ENCODE measurements around the gene CAPN11. TPM values are rescaled to one million over a fixed set of nuclear protein-coding genes. Genes with fewer than 3 reads are reported as not detected.
A peak's percentile ranks its signal among the peaks of the same experiment; 100 is the strongest.

Gene CAPN11
- total and polyA plus RNA-seq, 9 of the 15 experiments (the other 6 are each of a cell fraction or from before 2014, with no cell fraction given): 0.03 to 0.61 (median 0.17) TPM; not detected in 1

GRCh38 chr6:44116641-44117382 is 41.8 kb upstream of the CAPN11 start (continued):
- TF ChIP-seq MCM5 (IDR thresholded peaks at IDR 0.05; ENCODE audit: low read depth): no peak
- TF ChIP-seq HMBOX1 (IDR thresholded peaks at IDR 0.05): no peak
- no peak for TF ChIP-seq ZNF57 (CRISPR knock-in tag; IDR thresholded peaks at IDR 0.05)
- no peak for TF ChIP-seq GTF2F1 (IDR thresholded peaks at IDR 0.05; ENCODE audit: low read depth, low read length)
- TF ChIP-seq ZNF408 (CRISPR knock-in tag; IDR thresholded peaks at IDR 0.05; ENCODE audit: low read depth): no peak
- TF ChIP-seq HLTF (IDR thresholded peaks at IDR 0.05): no peak
- TF ChIP-seq, protein P1, sequence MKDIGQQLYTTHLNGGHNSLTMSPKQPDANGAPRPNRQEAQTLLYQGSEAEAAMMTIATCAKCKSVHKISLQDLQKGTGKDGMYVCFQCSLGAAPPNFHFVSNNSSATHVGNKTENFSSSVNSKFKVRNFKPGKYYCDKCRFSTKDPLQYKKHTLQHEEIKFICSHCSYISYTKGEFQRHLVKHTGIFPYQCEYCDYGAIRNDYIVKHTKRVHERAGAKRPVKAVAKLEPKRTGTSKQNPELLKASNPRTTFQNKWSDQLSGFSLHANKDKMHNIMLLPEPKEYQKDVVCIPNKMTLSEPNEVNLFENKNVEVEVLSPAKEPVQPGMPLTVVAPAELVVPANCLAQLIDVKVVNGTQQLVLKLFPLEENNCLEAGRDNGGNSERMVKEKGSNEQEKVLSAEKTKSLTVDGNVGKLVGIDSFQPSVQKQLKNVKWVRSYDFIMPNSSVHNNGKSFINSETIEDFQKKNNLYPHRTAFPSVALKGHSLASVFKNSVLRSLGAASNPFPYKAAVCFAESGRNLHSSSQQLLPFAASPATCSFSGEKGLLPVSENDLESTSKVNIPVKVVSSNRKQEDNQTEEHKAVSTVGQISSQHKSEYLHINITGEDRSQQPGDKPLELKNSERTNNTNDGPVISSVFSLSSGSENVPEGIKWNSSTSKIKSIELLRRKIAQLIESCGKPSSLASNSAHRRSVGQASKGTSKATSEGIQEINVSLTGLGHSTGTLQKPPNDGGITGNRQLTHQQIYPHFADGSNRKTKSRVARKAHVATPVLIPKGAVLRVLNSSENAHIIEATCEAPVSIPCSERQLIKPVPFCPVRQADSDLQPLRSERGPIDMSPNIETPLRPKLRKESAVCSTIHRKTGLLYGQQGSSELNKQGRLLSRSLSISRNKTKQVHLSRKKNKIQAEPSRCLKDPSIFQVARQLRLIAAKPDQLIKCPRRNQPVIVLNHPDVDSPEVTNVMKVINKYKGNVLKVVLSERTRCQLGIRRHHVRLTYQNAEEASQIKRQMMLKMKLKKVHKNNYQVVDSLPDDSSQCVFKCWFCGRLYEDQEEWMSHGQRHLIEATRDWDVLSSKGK (CRISPR knock-in tag; IDR thresholded peaks at IDR 0.05): no peak
- TF ChIP-seq YBX1 (IDR thresholded peaks at IDR 0.05): no peak
- peak; percentile 60; the same call in 1 of the 2 replicates for TF ChIP-seq MAFK (IDR thresholded peaks at IDR 0.05; ENCODE audit: low read length)
- no peak for TF ChIP-seq CCNT2 (IDR thresholded peaks at IDR 0.05; ENCODE audit: borderline replicate concordance, extremely low read depth, insufficient read length, low read depth, low read length)
- TF ChIP-seq NR2C1 (IDR thresholded peaks at IDR 0.05): no peak
- no peak for TF ChIP-seq NR2C1 (tag; IDR thresholded peaks at IDR 0.05)
- no peak for TF ChIP-seq CREB1 (IDR thresholded peaks at IDR 0.05)
- TF ChIP-seq CREB1 (CRISPR knock-in tag; IDR thresholded peaks at IDR 0.05): no peak
- TF ChIP-seq CTBP1 (IDR thresholded peaks at IDR 0.05; ENCODE audit: borderline replicate concordance): no peak
- TF ChIP-seq SNAPC5 (CRISPR knock-in tag; IDR thresholded peaks at IDR 0.05): no peak
- no peak for TF ChIP-seq RBM14 (IDR thresholded peaks at IDR 0.05; ENCODE audit: borderline replicate concordance, insufficient read depth, low read depth, low read length)
- TF ChIP-seq ZNF644 (tag; IDR thresholded peaks at IDR 0.05; ENCODE audit: low read depth): no peak
- no peak for TF ChIP-seq SIN3A (IDR thresholded peaks at IDR 0.05; ENCODE audit: borderline replicate concordance in 2 of 2, control insufficient read depth in 1 of 2, low read depth in 2 of 2, low read length in 2 of 2)
- TF ChIP-seq SMARCA4 (IDR thresholded peaks at IDR 0.05): 0 out of 2 replicates have a peak, but pooled peaks have one; percentile 42
- no peak for TF ChIP-seq HOXB6 (CRISPR knock-in tag; IDR thresholded peaks at IDR 0.05; ENCODE audit: borderline replicate concordance)
- TF ChIP-seq SPI1 (IDR thresholded peaks at IDR 0.05; ENCODE audit: borderline replicate concordance, low read depth, low read length): no peak
- TF ChIP-seq HCFC1 (IDR thresholded peaks at IDR 0.05; ENCODE audit: low read depth, low read length): no peak
- no peak for TF ChIP-seq ZBTB1 (CRISPR knock-in tag; IDR thresholded peaks at IDR 0.05; ENCODE audit: borderline replicate concordance, low read depth)
- TF ChIP-seq ZNF764 (CRISPR knock-in tag; IDR thresholded peaks at IDR 0.05; ENCODE audit: low read depth): no peak

Measured in K562 (cell line).